Measurements from ENCODE around the gene WDR55.
A peak's percentile ranks its signal among the peaks of the same experiment; 100 is the strongest.

DNA sequence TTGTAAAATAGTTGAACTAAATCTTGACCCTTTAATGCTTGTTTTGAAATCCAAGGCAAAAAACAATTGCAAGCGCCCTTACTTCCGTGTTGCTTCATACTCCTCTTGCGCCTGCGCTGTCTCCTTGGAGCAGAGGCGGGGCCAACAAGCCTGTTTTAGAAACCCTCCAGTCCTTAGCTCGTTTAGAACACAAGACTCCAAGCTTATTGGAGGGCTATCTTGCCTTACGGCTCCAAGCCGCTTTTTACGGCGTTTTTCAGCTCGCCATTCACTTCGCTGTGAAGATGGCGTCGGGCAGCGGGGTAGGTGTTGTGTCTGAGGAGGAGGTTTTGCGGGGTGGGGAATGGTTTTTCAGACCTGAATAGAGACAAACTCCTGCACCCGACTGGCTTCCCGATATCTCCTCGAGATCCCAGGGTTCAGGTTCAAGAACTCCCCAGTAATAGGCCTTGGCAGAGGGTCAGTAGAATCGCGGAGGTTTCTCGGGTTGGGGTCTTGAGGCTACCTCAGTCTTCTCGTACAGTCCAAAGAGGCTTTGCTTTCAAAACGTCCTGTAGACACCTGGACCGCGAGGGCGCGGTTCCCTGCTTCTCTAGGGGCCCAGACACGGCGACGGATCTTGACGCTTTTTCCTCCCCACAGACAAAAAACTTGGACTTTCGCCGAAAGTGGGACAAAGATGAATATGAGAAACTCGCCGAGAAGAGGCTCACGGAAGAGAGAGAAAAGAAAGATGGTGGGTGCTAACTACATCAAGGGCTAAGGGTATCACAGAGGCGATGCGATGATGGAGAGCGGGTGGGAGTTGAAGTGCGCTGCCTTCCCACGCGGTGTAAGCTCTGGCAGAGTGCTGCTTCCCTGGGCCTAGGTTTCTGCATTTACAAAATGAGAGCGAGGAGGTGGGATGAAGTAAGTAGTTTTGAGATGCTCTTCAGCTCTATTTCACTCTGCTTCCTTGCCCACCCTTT, 35.8 kb downstream of the WDR55 start, which contains the start of gene ZMAT2:
- TF ChIP-seq, protein P1, sequence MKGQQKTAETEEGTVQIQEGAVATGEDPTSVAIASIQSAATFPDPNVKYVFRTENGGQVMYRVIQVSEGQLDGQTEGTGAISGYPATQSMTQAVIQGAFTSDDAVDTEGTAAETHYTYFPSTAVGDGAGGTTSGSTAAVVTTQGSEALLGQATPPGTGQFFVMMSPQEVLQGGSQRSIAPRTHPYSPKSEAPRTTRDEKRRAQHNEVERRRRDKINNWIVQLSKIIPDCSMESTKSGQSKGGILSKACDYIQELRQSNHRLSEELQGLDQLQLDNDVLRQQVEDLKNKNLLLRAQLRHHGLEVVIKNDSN (IDR thresholded peaks at IDR 0.05; ENCODE audit: borderline replicate concordance, low read depth) = no peak
- peak; percentile 97 for TF ChIP-seq TAF1 (IDR thresholded peaks at IDR 0.05; ENCODE audit: borderline replicate concordance, low read depth, low read length)
- TF ChIP-seq, protein P2, sequence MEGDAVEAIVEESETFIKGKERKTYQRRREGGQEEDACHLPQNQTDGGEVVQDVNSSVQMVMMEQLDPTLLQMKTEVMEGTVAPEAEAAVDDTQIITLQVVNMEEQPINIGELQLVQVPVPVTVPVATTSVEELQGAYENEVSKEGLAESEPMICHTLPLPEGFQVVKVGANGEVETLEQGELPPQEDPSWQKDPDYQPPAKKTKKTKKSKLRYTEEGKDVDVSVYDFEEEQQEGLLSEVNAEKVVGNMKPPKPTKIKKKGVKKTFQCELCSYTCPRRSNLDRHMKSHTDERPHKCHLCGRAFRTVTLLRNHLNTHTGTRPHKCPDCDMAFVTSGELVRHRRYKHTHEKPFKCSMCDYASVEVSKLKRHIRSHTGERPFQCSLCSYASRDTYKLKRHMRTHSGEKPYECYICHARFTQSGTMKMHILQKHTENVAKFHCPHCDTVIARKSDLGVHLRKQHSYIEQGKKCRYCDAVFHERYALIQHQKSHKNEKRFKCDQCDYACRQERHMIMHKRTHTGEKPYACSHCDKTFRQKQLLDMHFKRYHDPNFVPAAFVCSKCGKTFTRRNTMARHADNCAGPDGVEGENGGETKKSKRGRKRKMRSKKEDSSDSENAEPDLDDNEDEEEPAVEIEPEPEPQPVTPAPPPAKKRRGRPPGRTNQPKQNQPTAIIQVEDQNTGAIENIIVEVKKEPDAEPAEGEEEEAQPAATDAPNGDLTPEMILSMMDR (IDR thresholded peaks at IDR 0.05) = no peak
- no peak for TF ChIP-seq RFX5 (IDR thresholded peaks at IDR 0.05; ENCODE audit: low read length)
- TF ChIP-seq EZH2phosphoT487 (IDR thresholded peaks at IDR 0.05; ENCODE audit: borderline replicate concordance, low read depth) = no peak
- TF ChIP-seq FOXM1 (IDR thresholded peaks at IDR 0.05; ENCODE audit: low read depth) = no peak
- TF ChIP-seq JUND (IDR thresholded peaks at IDR 0.05) = no peak
- TF ChIP-seq SIN3A (IDR thresholded peaks at IDR 0.05; ENCODE audit: borderline replicate concordance, low read depth, low read length) = peak; percentile 73; the same call in 1 of the 2 replicates
- no peak for TF ChIP-seq EP300 (IDR thresholded peaks at IDR 0.05; ENCODE audit: borderline replicate concordance in 1 of 2, low read depth in 1 of 2, low read length in 1 of 2)

All from SK-N-SH (cell line).